Ishikawa (cell line): ENCODE results near the gene COG4.

Experiments
- CEBPB ChIP-seq: IDR thresholded peaks from 2 replicates; pipeline ENCODE4 v1.6.1; 2012
- CREB1 ChIP-seq: IDR thresholded peaks from 2 replicates; pipeline ENCODE4 v1.6.1; 2012; ENCODE audit warnings: low read depth
- EGR1 ChIP-seq: IDR thresholded peaks from 2 replicates; pipeline ENCODE4 v1.6.1; 2012
- EP300 ChIP-seq: IDR thresholded peaks from 2 replicates; pipeline ENCODE4 v1.6.1; 2012; ENCODE audit warnings: borderline replicate concordance
- FOXM1 ChIP-seq: IDR thresholded peaks from 2 replicates; pipeline ENCODE4 v1.6.1; 2012; ENCODE audit warnings: low read depth, borderline replicate concordance
- MAX ChIP-seq: IDR thresholded peaks from 2 replicates; pipeline ENCODE4 v1.6.1; 2012
- NFIC ChIP-seq: IDR thresholded peaks from 2 replicates; pipeline ENCODE4 v1.6.1; 2012
- RAD21 ChIP-seq: IDR thresholded peaks from 2 replicates; pipeline ENCODE4 v1.6.1; 2012; ENCODE audit warnings: low read depth
- REST ChIP-seq: IDR thresholded peaks from 2 replicates; pipeline ENCODE4 v1.6.1; 2012; ENCODE audit warnings: low read depth, mild to moderate bottlenecking
- TAF1 ChIP-seq: IDR thresholded peaks from 2 replicates; pipeline ENCODE4 v1.6.1; 2012; ENCODE audit warnings: low read depth, mild to moderate bottlenecking
- TCF12 ChIP-seq: IDR thresholded peaks from 2 replicates; pipeline ENCODE4 v1.6.1; 2012; ENCODE audit warnings: low read depth
- TEAD4 ChIP-seq: IDR thresholded peaks from 2 replicates; pipeline ENCODE4 v1.6.1; 2012
- USF1 ChIP-seq: IDR thresholded peaks from 2 replicates; pipeline ENCODE4 v1.6.1; 2012
- YY1 ChIP-seq: IDR thresholded peaks from 2 replicates; pipeline ENCODE4 v1.6.1; 2012; ENCODE audit warnings: low read depth
- ZBTB7A ChIP-seq: IDR thresholded peaks from 2 replicates; pipeline ENCODE4 v1.6.1; 2012; ENCODE audit warnings: low read depth

The COG4 gene

DNA sequence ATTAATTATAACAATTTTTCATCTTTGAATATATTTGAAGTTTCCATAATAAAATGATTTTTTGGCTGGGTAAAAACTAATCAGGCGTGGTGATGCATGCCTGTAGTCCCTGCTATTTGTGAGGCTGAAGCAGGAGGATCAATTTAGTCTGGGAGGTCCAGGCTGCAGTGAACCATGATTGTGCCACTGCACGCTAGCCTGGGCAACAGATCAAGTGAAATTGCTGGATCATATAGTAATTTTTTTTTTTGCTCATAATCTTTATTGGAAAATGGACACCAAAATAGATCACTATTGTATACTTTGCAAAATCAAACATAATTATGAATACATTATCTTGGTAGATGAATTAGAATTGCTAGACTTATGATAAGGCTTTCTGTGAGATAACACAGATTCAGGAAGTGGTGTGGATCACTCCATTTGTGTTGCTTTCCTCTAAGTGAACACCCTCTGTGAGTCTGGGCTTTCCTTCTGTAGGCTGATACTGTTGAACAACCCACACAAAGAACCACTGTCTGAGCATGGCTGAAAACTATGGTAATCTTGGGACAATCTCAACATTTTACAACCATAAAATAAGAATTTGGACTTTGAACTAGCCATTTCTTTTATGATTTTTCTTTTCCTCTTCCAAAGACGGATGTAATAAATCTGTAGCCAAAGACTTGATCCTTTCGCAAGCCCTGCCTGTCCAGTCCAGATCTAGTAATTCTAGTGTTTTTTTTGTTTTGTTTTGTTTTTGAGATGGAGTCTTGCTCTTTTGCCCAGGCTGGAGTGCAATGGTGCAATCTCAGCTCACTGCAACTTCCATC lies 78.9 kb downstream of the COG4 start:
- no peak for TF ChIP-seq EP300
- TF ChIP-seq YY1: no peak
- no peak for TF ChIP-seq TCF12
- no peak for TF ChIP-seq CEBPB

GRCh38 chr16:70442344-70442743 lies 81.0 kb downstream of the COG4 start:
- TF ChIP-seq NFIC (no peak), TEAD4 (no peak), ZBTB7A (no peak), RAD21 (no peak), CEBPB (no peak), YY1 (no peak), MAX (no peak), TCF12 (no peak), USF1 (no peak)

DNA sequence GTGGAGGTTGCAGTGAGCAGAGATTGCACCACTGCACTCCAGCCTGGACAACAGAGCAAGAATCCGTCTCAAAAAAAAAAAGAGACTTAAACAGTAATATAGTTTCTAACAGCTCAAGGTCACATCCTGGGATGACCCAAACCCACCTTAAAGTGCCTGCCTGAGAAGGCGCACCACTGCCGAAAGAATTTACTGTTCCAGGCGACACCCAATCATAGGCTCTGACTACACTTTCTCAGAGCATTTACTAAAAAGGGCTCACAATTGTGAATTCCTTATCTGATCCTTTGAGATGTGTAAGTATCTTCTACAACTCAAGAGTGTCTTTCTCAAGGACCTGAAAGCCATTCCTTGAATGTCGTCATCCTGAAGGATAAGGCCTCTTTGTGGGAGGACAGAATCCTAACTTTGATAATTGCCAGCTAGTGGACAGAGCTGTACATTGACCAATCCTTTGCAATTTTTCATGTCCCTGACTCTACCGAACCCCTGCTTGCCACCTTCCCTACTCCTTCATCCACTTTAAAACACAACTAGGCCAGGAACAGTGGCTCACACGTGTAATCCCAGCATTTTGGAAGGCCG lies 81.9 kb downstream of the COG4 start:
- TF ChIP-seq REST (no peak), YY1 (no peak), USF1 (no peak), MAX (no peak), ZBTB7A (no peak), NFIC (no peak), TEAD4 (no peak), CREB1 (no peak), FOXM1 (no peak), EP300 (no peak), TAF1 (no peak), TCF12 (no peak), EGR1 (no peak), RAD21 (no peak), CEBPB (no peak)

GRCh38 chr16:70440009-70440692 lies 83.2 kb downstream of the COG4 start:
- TF ChIP-seq EP300 (no peak), YY1 (no peak), CREB1 (no peak), RAD21 (no peak), REST (no peak), EGR1 (no peak), ZBTB7A (no peak), TEAD4 (no peak), NFIC (no peak), FOXM1 (no peak), USF1 (no peak), TCF12 (no peak), CEBPB (no peak)
